Thoracic aorta endothelial cell (primary cell): ENCODE results near the gene ARHGAP28. TPM values are rescaled to one million over a fixed set of nuclear protein-coding genes. Genes with fewer than 3 reads are reported as not detected.

Experiments
- small RNA-seq: library from RNA; depleted of rRNA; stranded (forward); fragments of <200 nt; gene quantifications from one replicate; pipeline ENCODE3, GENCODE V24; 2012
- total RNA-seq: library from RNA; depleted of rRNA; stranded (reverse); fragments of >200 nt; gene quantifications from 2 replicates; pipeline ENCODE4 v1.2.3, GENCODE V29; 2012

The ARHGAP28 gene
- total RNA-seq = 14.1 and 26.6 TPM in 2 replicates

GRCh38 chr18:6729247-6730091 is at the start of gene ARHGAP28:
Gene ARHGAP28 (plus strand): TSS chr18:6729716. CDS start chr18:6729822, 106 bp downstream.

Small RNAs within 50 kb of the gene (small RNA-seq; reads per million reads assigned to genes)
- not detected for gene RNU6-916P
